HG03159 (cell line): ENCODE measurements around the gene HSPB1.
"Not testable (repeated sequence)": the region's sequence is repeated elsewhere in the genome, so short reads cannot be mapped to it uniquely, and the experiment has no call there.

Source experiments
- ATAC-seq: cut with Tn5 transposase; IDR thresholded peaks from one replicate; pipeline ENCODE4 v1.9.1; 2021; ENCODE audit warnings: mild to moderate bottlenecking, moderate library complexity; ENCODE audit not compliant: unreplicated experiment

The HSPB1 gene

GRCh38 chr7:76281006-76281705 is 21.3 kb upstream of the HSPB1 start:
- no peak for ATAC-seq

DNA sequence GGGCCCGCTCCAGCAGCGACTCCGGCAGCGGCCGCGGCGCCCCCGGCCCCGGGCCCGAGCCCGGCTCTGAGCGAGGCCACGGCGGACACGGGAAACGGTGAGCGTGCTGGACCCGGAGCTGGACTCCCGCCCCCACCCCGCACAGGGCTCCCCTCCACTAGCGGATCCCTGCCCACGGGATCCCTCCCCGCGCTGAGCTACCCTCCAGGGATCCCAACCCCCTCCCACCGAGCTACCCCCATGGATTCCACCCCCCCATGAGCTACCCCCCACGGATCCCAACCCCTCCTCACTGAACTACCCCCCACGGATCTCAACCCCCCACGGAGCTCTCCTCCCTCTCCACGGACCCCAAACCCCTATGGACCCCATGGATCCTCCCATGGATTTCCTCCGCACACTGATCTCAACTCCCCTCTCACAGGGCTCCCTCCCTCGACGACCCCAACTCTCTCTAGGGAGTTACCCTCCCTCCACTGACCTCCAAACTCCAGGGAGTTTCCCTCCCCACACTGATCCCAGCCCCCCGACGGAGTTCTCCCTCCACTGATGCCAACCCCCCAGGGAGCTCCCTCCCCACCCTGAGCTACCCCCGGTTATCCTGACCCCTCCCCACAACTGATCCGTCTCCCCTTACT is 20.6 kb upstream of the HSPB1 start:
- ATAC-seq, result no peak

DNA sequence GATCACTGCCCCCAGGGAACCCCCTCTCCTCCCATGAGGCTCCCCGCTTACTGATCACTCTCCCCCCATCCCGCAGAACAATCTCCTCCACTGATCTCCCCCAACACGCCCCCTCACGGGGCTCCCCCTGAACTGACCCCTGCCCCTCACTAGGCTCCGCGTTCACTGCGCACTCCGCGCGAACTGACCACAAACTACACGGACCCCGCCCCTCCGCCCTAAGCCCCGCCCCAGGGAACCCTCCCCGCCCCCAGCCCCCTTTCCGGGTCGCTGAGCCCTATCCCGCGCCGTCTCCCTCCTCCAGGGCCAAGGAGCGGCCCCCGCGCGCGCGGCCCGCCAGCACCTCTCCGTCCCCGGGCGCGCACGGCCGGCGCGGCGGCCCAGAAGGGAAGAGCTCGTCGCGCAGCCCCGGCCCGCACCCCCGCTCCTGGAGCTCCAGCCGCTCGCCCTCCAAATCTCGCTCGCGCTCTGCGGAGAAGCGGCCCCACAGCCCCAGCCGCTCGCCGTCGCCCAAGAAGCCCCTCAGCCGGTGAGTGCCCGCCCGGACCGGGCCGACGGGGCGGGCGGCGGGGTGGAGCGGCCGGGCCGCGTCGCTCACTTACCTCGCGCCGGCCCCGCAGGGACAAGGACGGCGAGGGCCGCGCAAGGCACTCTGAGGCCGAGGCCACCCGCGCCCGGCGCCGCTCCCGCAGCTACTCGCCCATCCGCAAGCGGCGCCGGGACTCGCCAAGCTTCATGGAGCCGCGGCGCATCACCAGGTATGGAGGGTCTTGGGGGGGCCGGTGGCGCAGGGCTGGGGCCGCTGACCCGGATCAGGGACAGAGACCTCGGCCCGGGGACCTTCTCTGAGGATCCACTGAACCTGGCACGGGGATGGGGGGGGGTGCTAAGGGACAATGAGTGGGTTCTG is 19.9 kb upstream of the HSPB1 start:
- ATAC-seq, result no peak

- ATAC-seq, result no peak
These were observed 19.0 kb upstream of the HSPB1 start for GRCh38 chr7:76283254-76284159.

GRCh38 chr7:76285604-76286374 is 16.7 kb upstream of the HSPB1 start:
- no peak for ATAC-seq

GRCh38 chr7:76286842-76287403 is 15.6 kb upstream of the HSPB1 start:
- no peak for ATAC-seq

DNA sequence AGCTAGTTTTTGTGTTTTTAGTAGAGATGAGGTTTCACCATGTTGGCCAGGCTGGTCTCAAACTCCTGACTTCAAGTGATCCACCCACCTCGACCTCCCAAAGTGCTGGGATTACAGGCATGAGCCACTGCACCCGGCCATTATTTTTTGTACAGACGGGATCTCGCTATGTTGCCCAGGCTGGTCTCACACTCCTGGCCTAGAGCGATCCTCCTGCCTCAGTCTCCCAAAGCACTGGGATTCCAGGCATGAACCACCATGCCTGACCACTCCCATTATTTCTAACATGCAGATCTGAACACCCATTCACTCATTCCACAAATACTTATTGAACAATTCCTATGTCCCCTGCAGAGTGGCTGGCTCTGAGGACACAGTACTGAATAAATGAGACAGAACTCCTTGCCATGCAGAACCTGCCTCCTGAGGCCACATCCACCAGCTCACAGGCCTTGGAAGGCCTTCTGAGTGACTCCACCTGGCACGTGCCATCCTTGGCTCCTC is 11.6 kb upstream of the HSPB1 start:
- not testable (repeated sequence) for ATAC-seq

GRCh38 chr7:76291351-76292212 is 10.9 kb upstream of the HSPB1 start:
- peak; percentile 84 for ATAC-seq

DNA sequence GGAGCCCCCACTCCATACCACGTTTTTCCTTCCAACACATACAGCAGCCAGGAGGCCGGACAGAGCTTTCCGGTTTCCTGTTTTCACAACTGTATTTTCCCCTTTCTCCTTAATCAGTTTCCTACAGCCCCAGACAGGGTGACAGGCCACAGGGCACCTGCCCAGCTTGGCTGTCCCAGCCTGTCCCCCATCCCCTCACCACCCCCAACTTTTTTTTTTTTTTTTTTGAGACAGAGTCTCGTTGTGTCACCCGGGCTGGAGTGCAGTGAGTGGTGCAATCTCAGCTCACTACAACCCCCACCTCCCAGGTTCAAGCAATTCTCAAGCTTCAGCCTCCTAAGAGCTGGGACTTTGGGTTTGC is 10.3 kb upstream of the HSPB1 start:
- no peak for ATAC-seq

DNA sequence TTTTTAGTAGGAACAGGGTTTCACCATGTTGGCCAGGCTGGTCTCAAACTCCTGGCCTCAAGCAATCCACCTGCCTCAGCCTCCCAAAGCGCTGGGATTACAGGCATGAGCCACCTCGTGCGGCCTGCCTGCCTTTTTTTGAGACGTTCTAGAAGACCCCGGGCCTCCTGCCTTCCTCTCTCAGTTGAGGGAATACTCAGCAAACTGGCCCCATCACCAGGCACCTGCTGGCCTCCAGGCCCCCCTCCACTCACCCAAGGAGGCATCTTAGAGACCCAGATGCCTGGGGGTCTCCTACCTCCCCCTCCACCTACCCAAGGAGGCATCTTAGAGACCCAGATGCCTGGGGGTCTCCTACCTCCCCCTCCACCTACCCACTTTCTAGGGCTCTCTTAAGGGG is 9.6 kb upstream of the HSPB1 start:
- not testable (repeated sequence) for ATAC-seq

- no peak for ATAC-seq
These were observed 9.0 kb upstream of the HSPB1 start for GRCh38 chr7:76293407-76293901.

- no peak for ATAC-seq
These were observed 8.0 kb upstream of the HSPB1 start for GRCh38 chr7:76294344-76295024.

DNA sequence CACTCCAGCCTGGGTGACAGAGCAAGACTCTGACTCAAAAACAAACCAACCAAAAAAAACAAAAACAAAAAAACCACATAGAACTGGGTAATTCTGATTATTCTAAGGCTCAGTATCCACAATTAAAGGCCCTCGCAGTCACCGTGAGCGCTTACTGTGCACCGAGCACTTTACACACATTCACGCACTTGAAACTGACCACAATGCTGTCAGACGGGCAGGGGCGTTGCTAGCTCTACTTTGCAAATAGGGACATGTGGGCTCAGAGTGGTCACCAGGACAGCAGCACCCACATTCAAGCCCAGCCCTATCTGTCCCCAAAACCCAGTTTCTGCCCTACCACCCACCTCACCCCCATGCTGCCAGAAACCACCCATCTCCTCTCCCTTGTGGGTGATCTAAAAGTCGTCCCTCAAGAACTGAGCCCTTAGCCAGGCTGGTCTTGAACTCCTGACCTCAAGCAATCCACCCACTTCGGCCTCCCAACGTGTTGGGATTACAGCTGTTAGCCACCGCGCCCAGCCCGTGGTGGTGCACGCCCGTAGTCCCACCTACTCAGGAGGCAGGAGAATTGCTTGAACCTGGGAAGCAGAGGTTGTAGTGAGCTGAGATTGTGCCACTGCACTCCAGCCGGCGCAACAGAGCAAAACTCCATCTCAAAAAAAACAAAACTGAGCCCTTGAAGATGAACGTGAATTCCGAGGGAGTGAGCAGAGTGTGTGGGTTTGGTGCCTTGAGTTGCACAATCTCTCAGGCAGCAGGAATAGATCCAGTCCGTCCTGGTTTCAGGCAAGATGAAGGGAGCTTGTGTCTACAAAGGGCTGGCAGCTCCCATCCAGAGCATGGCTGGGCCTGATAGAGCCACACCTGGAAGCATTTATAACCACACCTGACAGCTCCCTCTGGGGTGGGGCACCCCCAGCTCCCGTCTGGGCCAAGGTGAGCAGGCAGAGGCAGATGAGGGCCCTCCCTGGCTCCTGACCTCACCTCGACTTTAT is 5.4 kb upstream of the HSPB1 start:
- no peak for ATAC-seq

- ATAC-seq, result no peak
These were observed 2.2 kb upstream of the HSPB1 start for GRCh38 chr7:76300166-76300731.

DNA sequence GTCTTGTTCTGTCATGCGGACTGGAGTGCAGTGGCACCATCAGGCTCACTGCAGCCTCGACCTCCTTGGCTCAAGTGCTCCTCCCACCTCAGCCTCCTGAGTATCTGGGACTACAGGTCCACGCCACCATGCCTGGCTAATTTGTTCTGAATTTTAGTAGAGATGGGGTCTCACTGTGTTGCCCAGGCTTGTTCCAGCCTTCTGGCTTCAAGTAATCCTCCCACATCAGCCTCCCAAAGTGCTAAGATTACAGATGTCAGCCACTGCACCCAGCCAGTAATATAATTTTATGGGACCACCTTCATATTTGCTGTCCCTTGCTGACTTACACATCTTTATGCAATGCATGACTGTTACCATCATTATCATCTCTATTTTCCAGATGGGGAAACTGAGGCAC is 1.5 kb upstream of the HSPB1 start:
- ATAC-seq, result no peak
